HEK293 (cell line): Measurements from ENCODE around the gene OLIG2.

Experiments
- CTCF ChIA-PET: fragments of 350-600 bp; formaldehyde crosslinking; extraction: SDS; loops from one replicate; lab custom pipeline; 2021; ENCODE audit warnings: antibody characterized with exemption; lab: Yijun Ruan, JAX
- POLR2A ChIA-PET: fragments of 300-600 bp; formaldehyde crosslinking; extraction: SDS; loops from one replicate; lab custom pipeline; 2020; ENCODE audit warnings: antibody characterized with exemption, inconsistent platforms; lab: Yijun Ruan, JAX
- H3K27ac ChIP-seq: fragments of 200-500 bp; sonication (Bioruptor generic); 2 replicates; pipeline ENCODE4 v1.5.1; 2014; ENCODE audit warnings: low read depth, low read length, control low read depth, inconsistent platforms; ENCODE audit errors: extremely low read depth
- H3K36me3 ChIP-seq, 2 experiments: fragments of 200-500 bp in 1 of 2; sonication (Bioruptor generic) in 1 of 2; 1 replicate in 1 of 2; 2 replicates in 1 of 2; pipeline ENCODE4 v1.5.1; 2014 to 2017; ENCODE audit warnings: inconsistent platforms in 2 of 2, low read length in 2 of 2; ENCODE audit not compliant: control insufficient read depth in 2 of 2, insufficient read depth in 1 of 2
- H3K4me1 ChIP-seq: fragments of 200-500 bp; sonication (Bioruptor generic); 2 replicates; pipeline ENCODE4 v1.5.1; 2014; ENCODE audit warnings: mild to moderate bottlenecking, low read length, inconsistent platforms; ENCODE audit not compliant: control insufficient read depth, insufficient read depth
- H3K4me3 ChIP-seq: 2 replicates; pipeline ENCODE4 v1.5.1; 2011; ENCODE audit warnings: low read depth, mild to moderate bottlenecking, control low read depth, low read length, moderate library complexity
- H3K9me3 ChIP-seq: fragments of 200-500 bp; sonication (Bioruptor generic); 2 replicates; pipeline ENCODE4 v1.5.1; 2014; ENCODE audit warnings: low read depth, low read length, inconsistent platforms; ENCODE audit not compliant: control insufficient read depth, insufficient read depth
- GLIS2 ChIP-seq: fragments of 450-650 bp; formaldehyde crosslinking; IDR thresholded peaks from 2 replicates; pipeline ENCODE4 v1.5.1; 2016; ENCODE audit warnings: missing biosample characterization, missing genetic modification characterization
- MEIS1 ChIP-seq: sonication (generic); formaldehyde crosslinking; IDR thresholded peaks from 2 replicates; pipeline ENCODE4 v1.8.1; 2022; ENCODE audit warnings: missing genetic modification reagents, mild to moderate bottlenecking, borderline replicate concordance
- PATZ1 ChIP-seq: fragments of 450-650 bp; formaldehyde crosslinking; IDR thresholded peaks from 2 replicates; pipeline ENCODE4 v1.5.1; 2016; ENCODE audit warnings: missing biosample characterization, missing genetic modification characterization
- ZFP3 ChIP-seq: fragments of 450-650 bp; formaldehyde crosslinking; IDR thresholded peaks from 2 replicates; pipeline ENCODE4 v1.5.1; 2016; ENCODE audit warnings: low read depth, missing biosample characterization, missing genetic modification characterization
- ZNF24 ChIP-seq: fragments of 450-650 bp; formaldehyde crosslinking; IDR thresholded peaks from 2 replicates; pipeline ENCODE4 v1.5.1; 2016; ENCODE audit warnings: missing biosample characterization, missing genetic modification characterization
- ZNF26 ChIP-seq: fragments of 450-650 bp; formaldehyde crosslinking; IDR thresholded peaks from 2 replicates; pipeline ENCODE4 v1.5.1; 2016; ENCODE audit warnings: missing biosample characterization, missing genetic modification characterization
- ZNF311 ChIP-seq: fragments of 450-650 bp; formaldehyde crosslinking; IDR thresholded peaks from 2 replicates; pipeline ENCODE4 v1.5.1; 2017; ENCODE audit warnings: missing biosample characterization, missing genetic modification characterization, borderline replicate concordance
- ZNF362 ChIP-seq: fragments of 450-650 bp; formaldehyde crosslinking; IDR thresholded peaks from 2 replicates; pipeline ENCODE4 v1.5.1; 2016; ENCODE audit warnings: missing biosample characterization, missing genetic modification characterization
- ZNF366 ChIP-seq: fragments of 450-650 bp; formaldehyde crosslinking; conservative IDR thresholded peaks from 2 replicates; pipeline ENCODE4 v1.5.1; 2016; ENCODE audit warnings: missing biosample characterization, missing genetic modification characterization
- ZNF394 ChIP-seq: fragments of 450-650 bp; formaldehyde crosslinking; IDR thresholded peaks from 2 replicates; pipeline ENCODE4 v1.5.1; 2016; ENCODE audit warnings: missing biosample characterization, missing genetic modification characterization, mild to moderate bottlenecking, moderate library complexity, borderline replicate concordance
- ZNF513 ChIP-seq: fragments of 450-650 bp; IDR thresholded peaks from 2 replicates; pipeline ENCODE4 v1.5.1; 2018; ENCODE audit warnings: missing biosample characterization, missing genetic modification characterization
- ZNF548 ChIP-seq: fragments of 450-650 bp; formaldehyde crosslinking; IDR thresholded peaks from 2 replicates; pipeline ENCODE4 v1.5.1; 2016; ENCODE audit warnings: missing biosample characterization, missing genetic modification characterization
- ZNF639 ChIP-seq: fragments of 450-650 bp; formaldehyde crosslinking; IDR thresholded peaks from 2 replicates; pipeline ENCODE4 v1.5.1; 2016; ENCODE audit warnings: missing biosample characterization, missing genetic modification characterization
- TF ChIP-seq, protein P1 (sequence below): fragments of 450-650 bp; formaldehyde crosslinking; IDR thresholded peaks from 2 replicates; pipeline ENCODE4 v1.5.1; 2016; ENCODE audit warnings: missing biosample characterization, missing genetic modification characterization

The OLIG2 gene

GRCh38 chr21:33007747-33008146 is 18.0 kb upstream of the OLIG2 start (continued):
- TF ChIP-seq, protein P1, sequence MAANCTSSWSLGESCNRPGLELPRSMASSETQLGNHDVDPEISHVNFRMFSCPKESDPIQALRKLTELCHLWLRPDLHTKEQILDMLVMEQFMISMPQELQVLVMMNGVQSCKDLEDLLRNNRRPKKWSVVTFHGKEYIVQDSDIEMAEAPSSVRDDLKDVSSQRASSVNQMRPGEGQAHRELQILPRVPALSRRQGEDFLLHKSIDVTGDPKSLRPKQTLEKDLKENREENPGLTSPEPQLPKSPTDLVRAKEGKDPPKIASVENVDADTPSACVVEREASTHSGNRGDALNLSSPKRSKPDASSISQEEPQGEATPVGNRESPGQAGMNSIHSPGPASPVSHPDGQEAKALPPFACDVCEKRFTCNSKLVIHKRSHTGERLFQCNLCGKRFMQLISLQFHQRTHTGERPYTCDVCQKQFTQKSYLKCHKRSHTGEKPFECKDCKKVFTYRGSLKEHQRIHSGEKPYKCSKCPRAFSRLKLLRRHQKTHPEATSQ (tag by site-specific recombination) = no peak
- TF ChIP-seq ZNF366 = no peak

- POLR2A ChIA-PET = no interaction called here
- H3K4me3 ChIP-seq = no peak overlapping the region
- no peaks in the 10 kb centered on the region for H3K9me3 ChIP-seq
- peaks cover 6% of the 10 kb centered on the region; the same call in 1 of the 2 replicates for H3K4me1 ChIP-seq
- no peaks in the 10 kb centered on the region for H3K36me3 ChIP-seq
- CTCF ChIA-PET = interaction anchor here (1.0 to 2.9 kb wide), 3 partner anchors 14 to 116 kb away, joined by 4 to 14 read pairs (median 9); no protein-coding TSS in a partner anchor
- no peak for TF ChIP-seq ZNF513 (tag by site-specific recombination)
- no peak for TF ChIP-seq ZNF639 (tag by site-specific recombination)
- no peak for TF ChIP-seq ZNF394
- TF ChIP-seq, all 188 proteins: peak for 0
- no peak overlapping the region for H3K27ac ChIP-seq
These were observed 17.2 kb upstream of the OLIG2 start for GRCh38 chr21:33008333-33009051.

DNA sequence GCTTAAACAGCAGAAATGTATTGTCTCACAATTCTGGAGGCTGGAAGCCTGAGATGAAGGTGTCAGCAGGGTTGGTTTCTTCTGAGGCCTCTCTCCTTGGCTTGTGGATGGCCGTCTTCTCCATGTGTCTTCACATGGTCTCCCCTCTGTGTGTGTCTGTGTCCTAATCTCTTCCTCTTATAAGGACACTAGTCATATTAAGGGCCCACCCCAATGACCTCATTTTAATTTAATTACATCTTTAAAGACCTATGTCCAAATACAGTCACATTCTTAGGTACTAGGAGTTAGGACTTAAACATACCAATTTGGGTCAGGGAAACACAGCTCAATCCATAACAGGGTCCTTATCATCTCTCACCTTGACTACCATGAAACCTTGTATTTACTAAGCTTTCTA is 14.8 kb upstream of the OLIG2 start:
- H3K36me3 ChIP-seq = no peaks in the 10 kb centered on the region
- ChIA-PET POLR2A (no interaction called here), CTCF (interaction anchor here (0.9 to 2.2 kb wide), 2 partner anchors 9 to 16 kb away, joined by 3 to 9 read pairs; no protein-coding TSS in a partner anchor)
- H3K4me3 ChIP-seq = no peak overlapping the region
- peaks cover 6% of the 10 kb centered on the region; the same call in 1 of the 2 replicates for H3K4me1 ChIP-seq
- peak; percentile 62; the same call in 1 of the 2 replicates for TF ChIP-seq ZNF548
- TF ChIP-seq GLIS2 (tag by site-specific recombination) = no peak
- H3K27ac ChIP-seq = no peak overlapping the region
- H3K9me3 ChIP-seq = no peaks in the 10 kb centered on the region

DNA sequence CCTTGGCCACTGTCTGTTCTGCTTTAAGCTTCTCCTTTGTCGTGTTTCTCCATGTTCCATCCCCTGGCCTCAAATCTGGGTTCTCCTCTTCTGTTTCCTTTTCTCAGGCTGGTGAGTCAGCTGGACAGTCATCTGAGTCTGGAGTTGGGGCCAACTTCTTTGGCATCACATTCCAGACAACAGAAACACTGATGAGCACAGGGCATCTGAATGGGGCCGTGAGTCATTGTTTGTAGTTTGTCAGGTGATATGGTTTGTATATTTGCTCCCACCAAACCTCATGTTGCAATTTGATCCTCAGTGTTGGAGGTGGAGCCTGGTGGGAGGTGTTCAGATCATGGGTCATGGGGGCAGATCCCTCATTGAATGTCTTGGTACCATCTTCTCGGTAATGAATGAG is 14.3 kb upstream of the OLIG2 start:
- Histone ChIP-seq H3K36me3 (no peaks in the 10 kb centered on the region), H3K4me1 (peaks cover 6% of the 10 kb centered on the region; the same call in 1 of the 2 replicates), H3K9me3 (no peaks in the 10 kb centered on the region), H3K4me3 (no peak overlapping the region), H3K27ac (no peak overlapping the region)
- ChIA-PET CTCF (interaction anchor here (0.9 to 1.0 kb wide), 2 partner anchors 10 kb away, joined by 3 to 4 read pairs; no protein-coding TSS in a partner anchor), POLR2A (no interaction called here)
- TF ChIP-seq ZNF513 (tag by site-specific recombination) = no peak
- peak; percentile 73 for TF ChIP-seq PATZ1
- TF ChIP-seq ZNF26 (tag by site-specific recombination) = no peak; the same call in 1 of the 2 replicates
- no peak for TF ChIP-seq ZNF311 (tag by site-specific recombination)
- TF ChIP-seq ZNF362 (tag by site-specific recombination) = peak; percentile 71; the same call in 1 of the 2 replicates
- peak; percentile 85; the same call in 1 of the 2 replicates for TF ChIP-seq ZNF24 (tag by site-specific recombination)
- peak; percentile 88 for TF ChIP-seq ZNF366
- no peak for TF ChIP-seq ZFP3 (tag by site-specific recombination)
- no peak for TF ChIP-seq GLIS2 (tag by site-specific recombination)
- TF ChIP-seq MEIS1 (CRISPR knock-in tag) = no peak
